Nephron progenitor cell (in vitro differentiated cells): ENCODE measurements around the gene ENG.
"Not testable (repeated sequence)": the region's sequence is repeated elsewhere in the genome, so short reads cannot be mapped to it uniquely, and the experiment has no call there.

ENCODE experiments used
- DNase-seq: peaks from one replicate; pipeline ENCODE4 v3.0.0; 2021
- H3K27ac Mint-ChIP-seq: 2 replicates; pipeline ENCODE4 v1.8.0; 2021; ENCODE audit warnings: mild to moderate bottlenecking, moderate library complexity, mixed read lengths
- H3K27me3 Mint-ChIP-seq: 2 replicates; pipeline ENCODE4 v1.8.0; 2021; ENCODE audit warnings: mild to moderate bottlenecking, low read depth, mixed read lengths; ENCODE audit not compliant: poor library complexity
- H3K36me3 Mint-ChIP-seq: 2 replicates; pipeline ENCODE4 v1.8.0; 2021; ENCODE audit warnings: low read depth, mixed read lengths
- H3K4me1 Mint-ChIP-seq: 2 replicates; pipeline ENCODE4 v1.8.0; 2021; ENCODE audit warnings: mixed read lengths
- H3K4me3 Mint-ChIP-seq: 2 replicates; pipeline ENCODE4 v1.8.0; 2021; ENCODE audit warnings: mild to moderate bottlenecking, moderate library complexity, mixed read lengths
- H3K9me3 Mint-ChIP-seq: 2 replicates; pipeline ENCODE4 v1.8.0; 2021; ENCODE audit warnings: mild to moderate bottlenecking, moderate library complexity, mixed read lengths
- TF ChIP-seq, protein P1 (sequence below): fragments of 200-600 bp; sonication (generic); IDR thresholded peaks from 2 replicates; pipeline ENCODE4 v1.5.0; 2021; ENCODE audit warnings: antibody characterized with exemption

ENG gene

DNA sequence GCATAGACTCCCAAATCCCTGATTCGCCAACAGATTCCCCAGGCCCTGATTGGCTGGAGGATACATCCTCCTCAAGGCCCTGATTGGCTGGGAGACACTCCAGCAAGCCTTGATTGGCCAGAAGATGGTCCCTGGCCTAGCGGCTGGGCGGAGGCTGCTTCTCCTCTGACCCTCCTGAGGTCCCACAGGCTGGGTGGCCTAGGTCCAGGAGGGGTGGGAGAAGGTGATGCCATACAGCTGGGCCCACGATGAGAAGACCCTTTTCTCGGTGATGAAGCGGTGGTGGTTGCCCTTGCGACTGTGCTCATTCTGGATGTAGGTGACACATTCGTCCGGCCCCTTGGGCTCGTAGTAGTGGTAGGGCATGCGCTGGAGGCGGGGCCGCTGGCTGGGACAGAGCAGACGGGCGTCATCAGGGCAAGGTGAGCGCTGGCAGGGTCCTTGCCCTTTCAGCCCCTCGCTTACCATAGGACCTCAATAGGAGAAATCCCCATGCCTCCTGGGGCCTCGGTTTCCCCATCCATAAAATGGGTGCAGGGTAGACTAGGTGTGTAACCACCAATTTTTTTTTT is 32.0 kb upstream of the ENG start:
- no peak overlapping the region for H3K4me3 Mint-ChIP-seq
- H3K4me1 Mint-ChIP-seq: peaks cover 44% of the 10 kb centered on the region
- no peak for DNase-seq
- peaks cover 3% of the 10 kb centered on the region for H3K27me3 Mint-ChIP-seq
- TF ChIP-seq, protein P1, sequence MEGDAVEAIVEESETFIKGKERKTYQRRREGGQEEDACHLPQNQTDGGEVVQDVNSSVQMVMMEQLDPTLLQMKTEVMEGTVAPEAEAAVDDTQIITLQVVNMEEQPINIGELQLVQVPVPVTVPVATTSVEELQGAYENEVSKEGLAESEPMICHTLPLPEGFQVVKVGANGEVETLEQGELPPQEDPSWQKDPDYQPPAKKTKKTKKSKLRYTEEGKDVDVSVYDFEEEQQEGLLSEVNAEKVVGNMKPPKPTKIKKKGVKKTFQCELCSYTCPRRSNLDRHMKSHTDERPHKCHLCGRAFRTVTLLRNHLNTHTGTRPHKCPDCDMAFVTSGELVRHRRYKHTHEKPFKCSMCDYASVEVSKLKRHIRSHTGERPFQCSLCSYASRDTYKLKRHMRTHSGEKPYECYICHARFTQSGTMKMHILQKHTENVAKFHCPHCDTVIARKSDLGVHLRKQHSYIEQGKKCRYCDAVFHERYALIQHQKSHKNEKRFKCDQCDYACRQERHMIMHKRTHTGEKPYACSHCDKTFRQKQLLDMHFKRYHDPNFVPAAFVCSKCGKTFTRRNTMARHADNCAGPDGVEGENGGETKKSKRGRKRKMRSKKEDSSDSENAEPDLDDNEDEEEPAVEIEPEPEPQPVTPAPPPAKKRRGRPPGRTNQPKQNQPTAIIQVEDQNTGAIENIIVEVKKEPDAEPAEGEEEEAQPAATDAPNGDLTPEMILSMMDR: no peak
- no peaks in the 10 kb centered on the region for H3K9me3 Mint-ChIP-seq
- H3K36me3 Mint-ChIP-seq: peaks cover 52% of the 10 kb centered on the region
- H3K27ac Mint-ChIP-seq: peak overlapping the region; percentile 68

DNA sequence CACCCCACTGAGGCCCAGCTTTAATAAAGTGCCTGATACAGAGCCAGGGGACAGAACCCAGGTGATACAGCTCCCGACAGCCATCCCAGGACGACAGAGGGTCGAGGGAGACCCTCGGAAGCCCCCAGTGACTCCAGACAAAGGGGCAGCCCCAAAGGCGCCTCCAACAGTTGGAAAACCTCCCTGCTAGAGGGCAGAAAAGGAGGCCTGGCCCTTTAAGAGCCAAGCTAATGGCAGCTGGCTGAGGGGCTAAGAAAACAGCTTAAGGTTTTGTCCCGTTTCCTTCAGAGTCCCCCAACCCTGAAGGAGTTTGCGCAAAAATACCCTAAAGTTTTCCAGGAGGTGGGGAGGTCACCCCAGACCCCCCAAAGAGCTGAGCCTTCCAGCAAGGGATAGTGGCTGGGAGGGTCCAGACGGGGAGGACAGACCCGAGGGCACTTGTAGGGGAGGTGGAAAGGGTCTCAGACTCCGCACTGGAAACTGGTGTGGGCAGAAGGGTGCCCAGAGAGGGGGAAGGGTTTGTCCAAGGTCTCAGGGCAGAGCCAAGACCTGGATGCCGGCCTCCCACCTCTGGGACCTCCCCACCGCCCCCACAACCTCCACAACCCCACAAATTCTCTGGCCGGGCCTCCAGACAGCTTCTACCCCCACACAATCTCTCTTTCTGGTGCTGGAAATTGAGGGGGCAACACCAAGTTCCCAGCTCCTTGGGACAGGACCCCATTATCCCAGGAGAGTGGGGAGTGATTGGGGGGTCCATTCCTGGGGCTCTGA is 31.2 kb upstream of the ENG start:
- TF ChIP-seq, protein P1: no peak
- H3K27ac Mint-ChIP-seq: peak overlapping the region; percentile 68
- H3K4me1 Mint-ChIP-seq: peaks cover 49% of the 10 kb centered on the region
- H3K4me3 Mint-ChIP-seq: no peak overlapping the region
- H3K27me3 Mint-ChIP-seq: peaks cover 3% of the 10 kb centered on the region
- H3K36me3 Mint-ChIP-seq: peaks cover 49% of the 10 kb centered on the region
- H3K9me3 Mint-ChIP-seq: no peaks in the 10 kb centered on the region
- no peak for DNase-seq

DNA sequence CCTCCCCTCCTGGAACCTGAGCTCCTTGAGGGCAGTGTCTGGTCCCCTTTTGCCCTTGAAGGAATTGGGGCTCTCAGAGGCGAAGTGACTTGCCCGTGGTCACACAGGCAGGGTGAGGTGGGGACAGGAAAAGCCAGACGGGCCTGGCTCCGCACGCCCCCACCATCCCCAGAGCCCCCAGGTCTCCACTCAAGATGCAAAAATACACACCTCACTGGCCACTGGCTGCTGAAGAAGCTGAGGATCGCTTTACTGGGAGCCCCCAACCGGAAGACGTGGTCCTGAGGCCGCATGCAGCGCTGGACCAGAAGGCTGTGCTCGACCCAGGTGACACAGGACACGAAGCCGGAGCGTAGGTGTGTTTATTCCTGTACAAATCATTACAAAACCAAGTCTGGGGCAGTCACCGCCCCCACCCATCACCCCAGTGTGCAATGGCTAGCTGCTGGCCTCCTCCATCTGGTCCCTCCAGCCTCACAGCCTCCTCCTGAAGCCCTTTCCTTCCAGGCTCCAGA is 30.6 kb upstream of the ENG start:
- TF ChIP-seq, protein P1: no peak
- peaks cover 43% of the 10 kb centered on the region for H3K36me3 Mint-ChIP-seq
- H3K4me3 Mint-ChIP-seq: no peak overlapping the region
- H3K9me3 Mint-ChIP-seq: no peaks in the 10 kb centered on the region
- H3K27me3 Mint-ChIP-seq: peaks cover 3% of the 10 kb centered on the region
- DNase-seq: no peak
- H3K4me1 Mint-ChIP-seq: peaks cover 49% of the 10 kb centered on the region
- H3K27ac Mint-ChIP-seq: peak overlapping the region; percentile 59

DNA sequence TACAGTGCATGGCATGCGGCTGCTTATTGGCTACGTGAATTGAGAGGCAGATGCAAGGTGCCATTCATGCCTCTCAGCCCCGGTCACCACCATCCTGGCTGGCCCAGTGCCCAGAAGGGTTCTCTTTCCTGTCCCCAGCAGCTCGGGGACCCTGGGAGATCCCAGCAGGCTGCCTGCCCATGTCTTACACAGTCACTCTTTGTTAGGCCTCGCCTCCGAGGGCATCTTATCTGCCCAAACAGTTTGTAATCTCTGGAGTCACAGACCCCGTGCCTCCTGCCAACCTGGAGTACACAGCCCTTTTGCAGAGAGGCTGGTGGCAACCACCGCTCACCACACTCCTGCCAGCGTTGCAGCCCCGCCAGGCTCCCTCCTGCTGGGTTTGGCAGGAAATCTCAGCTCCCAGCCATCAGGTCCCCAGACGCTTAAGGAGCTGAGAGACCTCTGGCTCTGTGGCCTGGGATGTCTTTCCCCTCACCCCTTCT is 30.0 kb upstream of the ENG start:
- TF ChIP-seq, protein P1: no peak
- H3K4me1 Mint-ChIP-seq: peaks cover 49% of the 10 kb centered on the region
- H3K9me3 Mint-ChIP-seq: no peaks in the 10 kb centered on the region
- peak overlapping the region; percentile 59 for H3K27ac Mint-ChIP-seq
- peaks cover 40% of the 10 kb centered on the region for H3K36me3 Mint-ChIP-seq
- no peak for DNase-seq
- peaks cover 3% of the 10 kb centered on the region for H3K27me3 Mint-ChIP-seq
- H3K4me3 Mint-ChIP-seq: no peak overlapping the region

DNA sequence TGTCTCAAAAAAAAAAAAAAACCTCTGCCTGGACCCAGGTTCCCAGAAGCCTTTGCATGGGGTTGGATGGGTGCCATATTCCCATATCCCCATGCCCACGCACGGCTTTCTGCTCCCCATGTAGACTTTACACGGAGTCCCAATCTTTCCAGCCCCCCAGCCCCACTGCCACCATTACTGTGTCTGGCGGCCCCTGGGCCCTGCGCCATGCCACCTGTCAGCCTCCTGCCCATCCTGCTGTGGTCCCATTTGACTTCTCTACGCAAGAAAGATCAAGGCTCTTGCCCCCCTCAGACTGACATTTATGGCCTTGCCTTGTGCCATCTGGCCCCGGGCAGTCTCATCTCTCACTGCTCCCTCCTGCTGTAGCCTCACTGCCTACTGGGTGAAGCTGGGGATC is 29.5 kb upstream of the ENG start:
- H3K4me3 Mint-ChIP-seq: no peak overlapping the region
- no peak overlapping the region for H3K27ac Mint-ChIP-seq
- H3K9me3 Mint-ChIP-seq: no peaks in the 10 kb centered on the region

DNA sequence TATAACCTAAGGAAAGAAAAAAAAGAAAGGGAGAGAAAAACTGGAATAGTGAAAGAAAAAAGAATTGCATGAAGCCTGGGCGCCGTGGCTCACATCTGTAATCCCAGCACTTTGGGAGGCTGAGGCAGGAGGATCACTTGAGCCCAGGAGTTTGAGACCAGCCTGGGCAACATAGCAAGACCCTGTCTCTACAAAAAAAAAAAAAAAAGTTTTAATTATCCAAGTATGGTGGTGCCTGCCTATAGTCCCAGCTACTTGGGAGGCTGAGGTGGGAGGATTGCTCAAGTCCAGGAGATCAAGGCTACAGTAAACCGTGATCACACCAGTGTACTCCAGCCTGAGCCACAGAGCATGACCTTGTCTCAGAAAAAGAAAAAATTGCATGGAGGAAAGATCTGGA is 27.3 kb upstream of the ENG start:
- H3K4me1 Mint-ChIP-seq: peaks cover 62% of the 10 kb centered on the region
- not testable (repeated sequence) for H3K27me3 Mint-ChIP-seq, DNase-seq, H3K9me3 Mint-ChIP-seq, H3K27ac Mint-ChIP-seq, H3K4me3 Mint-ChIP-seq
- H3K36me3 Mint-ChIP-seq: peaks cover 23% of the 10 kb centered on the region

More for the DNA sequence above, 29.5 kb upstream of the ENG start:
- peaks cover 40% of the 10 kb centered on the region for H3K36me3 Mint-ChIP-seq
- TF ChIP-seq, protein P1: no peak
- peaks cover 3% of the 10 kb centered on the region for H3K27me3 Mint-ChIP-seq
- no peak for DNase-seq
- peaks cover 51% of the 10 kb centered on the region for H3K4me1 Mint-ChIP-seq
